A673 (cell line): ENCODE measurements around the gene PDE12. TPM values are rescaled to one million over a fixed set of nuclear protein-coding genes. Genes with fewer than 3 reads are reported as not detected.

ENCODE experiments used
- BruUV-seq: library from RNA; stranded (reverse); fragments of 400-500 nt; replicated peaks from 2 replicates; lab custom pipeline; 2021; lab: Mats Ljungman, UMichigan
- CTCF ChIA-PET: fragments of 300-600 bp; sonication (Branson Sonifier 250); formaldehyde crosslinking; loops from one replicate; lab custom pipeline; 2022; ENCODE audit warnings: antibody characterized with exemption; lab: Charles Lee
- POLR2A ChIA-PET: fragments of 300-600 bp; sonication (Branson Sonifier 250); formaldehyde crosslinking; loops from one replicate; lab custom pipeline; 2022; ENCODE audit warnings: antibody characterized with exemption; ENCODE audit not compliant: low non-redundant PET; lab: Charles Lee
- DNase-seq: peaks from one replicate; pipeline ENCODE4 v3.0.0-alpha.2; 2015; ENCODE audit warnings: low spot score
- H3K27ac ChIP-seq: fragments of 200-600 bp; sonication (generic); 2 replicates; pipeline ENCODE4 v1.5.1; 2016; ENCODE audit warnings: mixed run types, low read depth, mild to moderate bottlenecking, mixed read lengths, antibody characterized with exemption, low read length; ENCODE audit not compliant: poor library complexity, severe bottlenecking
- H3K27me3 ChIP-seq: fragments of 200-600 bp; sonication (generic); replicated peaks from 2 replicates; pipeline ENCODE4 v1.6.1; 2017; ENCODE audit warnings: mixed run types, low read depth, mild to moderate bottlenecking, mixed read lengths, antibody characterized with exemption, low read length; ENCODE audit not compliant: insufficient read depth, poor library complexity
- H3K36me3 ChIP-seq: fragments of 200-600 bp; sonication (generic); 2 replicates; pipeline ENCODE4 v1.6.1; 2016; ENCODE audit warnings: mixed run types, mild to moderate bottlenecking, mixed read lengths, antibody characterized with exemption, low read length; ENCODE audit not compliant: insufficient read depth, poor library complexity, severe bottlenecking
- H3K4me1 ChIP-seq: fragments of 200-600 bp; sonication (generic); 2 replicates; pipeline ENCODE4 v1.6.1; 2017; ENCODE audit warnings: mixed run types, mild to moderate bottlenecking, mixed read lengths, antibody characterized with exemption, low read length; ENCODE audit not compliant: insufficient read depth, poor library complexity, severe bottlenecking
- H3K4me3 ChIP-seq: fragments of 200-600 bp; sonication (generic); 2 replicates; pipeline ENCODE4 v1.5.1; 2016; ENCODE audit warnings: low read depth, mixed run types, mild to moderate bottlenecking, mixed read lengths, low read length; ENCODE audit not compliant: poor library complexity, severe bottlenecking
- H3K9me3 ChIP-seq: fragments of 200-600 bp; sonication (generic); 2 replicates; pipeline ENCODE4 v1.6.1; 2016; ENCODE audit warnings: mixed run types, low read depth, mild to moderate bottlenecking, mixed read lengths, antibody characterized with exemption, low read length; ENCODE audit not compliant: poor library complexity, severe bottlenecking
- EZH2 ChIP-seq: fragments of 200-600 bp; sonication (generic); IDR thresholded peaks from 2 replicates; pipeline ENCODE4 v1.6.1; 2017; ENCODE audit warnings: borderline replicate concordance, low read depth, mild to moderate bottlenecking, mixed read lengths, antibody characterized with exemption, low read length; ENCODE audit not compliant: poor library complexity, severe bottlenecking
- intact Hi-C: fragments of 100-400 bp; cut with micrococcal nuclease; formaldehyde crosslinking; loops from one replicate; pipeline ENCODE4 v1.10.0; 2022; ENCODE audit not compliant: unreplicated experiment
- total RNA-seq: library from RNA; stranded (reverse); gene quantifications from 2 replicates; pipeline ENCODE4 v1.2.3, GENCODE V29; 2021
- TF ChIP-seq, protein P1 (sequence below): fragments of 300-800, 200-600 bp; sonication (generic); conservative IDR thresholded peaks from 2 replicates; pipeline ENCODE4 v1.5.1; 2017; ENCODE audit warnings: low read depth, mild to moderate bottlenecking, antibody characterized with exemption, low read length, moderate library complexity, mixed read lengths

The PDE12 gene
- total RNA-seq, 1 experiment from 2014 or later, result 15.3 TPM

DNA sequence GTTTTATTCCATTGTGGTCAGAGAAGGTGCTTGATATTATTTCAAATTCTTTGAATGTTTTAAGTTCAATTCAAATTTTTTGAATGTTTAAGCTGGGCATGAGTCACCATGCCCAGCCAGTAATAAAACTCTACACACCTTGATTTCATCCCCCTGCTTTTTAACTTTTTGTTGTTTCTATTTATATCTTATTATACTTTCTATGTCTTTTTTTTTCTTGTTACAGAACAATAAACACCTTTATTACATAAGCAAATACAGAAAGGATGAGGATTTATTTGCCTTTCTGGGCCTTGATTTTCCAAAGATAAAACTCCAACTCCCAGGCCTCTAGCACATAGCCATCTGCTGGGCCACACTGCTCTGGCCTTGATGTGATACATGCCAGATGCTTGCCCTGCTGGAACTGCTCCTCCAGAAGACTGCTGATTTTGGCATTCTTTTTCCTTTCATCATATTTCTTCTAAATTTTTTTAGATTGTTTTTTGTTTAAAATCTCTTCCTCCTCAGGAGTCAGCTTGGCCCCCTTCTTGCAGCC is 25.9 kb upstream of the PDE12 start:
- TF ChIP-seq EZH2, result no peak
- TF ChIP-seq, protein P1, sequence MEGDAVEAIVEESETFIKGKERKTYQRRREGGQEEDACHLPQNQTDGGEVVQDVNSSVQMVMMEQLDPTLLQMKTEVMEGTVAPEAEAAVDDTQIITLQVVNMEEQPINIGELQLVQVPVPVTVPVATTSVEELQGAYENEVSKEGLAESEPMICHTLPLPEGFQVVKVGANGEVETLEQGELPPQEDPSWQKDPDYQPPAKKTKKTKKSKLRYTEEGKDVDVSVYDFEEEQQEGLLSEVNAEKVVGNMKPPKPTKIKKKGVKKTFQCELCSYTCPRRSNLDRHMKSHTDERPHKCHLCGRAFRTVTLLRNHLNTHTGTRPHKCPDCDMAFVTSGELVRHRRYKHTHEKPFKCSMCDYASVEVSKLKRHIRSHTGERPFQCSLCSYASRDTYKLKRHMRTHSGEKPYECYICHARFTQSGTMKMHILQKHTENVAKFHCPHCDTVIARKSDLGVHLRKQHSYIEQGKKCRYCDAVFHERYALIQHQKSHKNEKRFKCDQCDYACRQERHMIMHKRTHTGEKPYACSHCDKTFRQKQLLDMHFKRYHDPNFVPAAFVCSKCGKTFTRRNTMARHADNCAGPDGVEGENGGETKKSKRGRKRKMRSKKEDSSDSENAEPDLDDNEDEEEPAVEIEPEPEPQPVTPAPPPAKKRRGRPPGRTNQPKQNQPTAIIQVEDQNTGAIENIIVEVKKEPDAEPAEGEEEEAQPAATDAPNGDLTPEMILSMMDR, result no peak
- Histone ChIP-seq H3K9me3 (no peaks in the 10 kb centered on the region), H3K27ac (no peak overlapping the region), H3K27me3 (no peaks in the 10 kb centered on the region), H3K4me3 (no peak overlapping the region), H3K4me1 (no peaks in the 10 kb centered on the region), H3K36me3 (no peaks in the 10 kb centered on the region)
- DNase-seq, result no peak
- intact Hi-C loops, result no loop called here
- ChIA-PET POLR2A (no interaction called here), CTCF (no interaction called here)
- BruUV-seq, result no TSS peak

DNA sequence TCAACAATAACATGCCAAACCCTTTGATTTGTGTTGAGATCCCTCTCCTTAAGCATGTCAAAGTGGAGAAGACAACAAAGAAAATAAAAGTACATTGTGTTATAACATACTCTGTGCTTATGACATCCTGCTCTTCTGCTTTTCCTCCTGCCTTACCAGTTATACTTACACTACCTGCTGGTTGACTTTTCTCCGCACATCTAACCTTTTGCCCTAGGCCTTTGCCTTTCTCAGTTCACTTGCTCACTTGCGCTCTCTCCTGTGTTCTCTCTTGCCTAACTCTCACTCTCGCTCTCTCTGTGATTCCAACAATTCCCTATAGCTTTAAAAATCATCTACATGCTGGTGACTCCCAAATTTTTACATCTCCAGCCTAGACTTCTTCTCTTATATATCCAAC is 17.6 kb upstream of the PDE12 start:
- H3K27me3 ChIP-seq, result no peaks in the 10 kb centered on the region
- intact Hi-C loops, result no loop called here
- TF ChIP-seq EZH2, result no peak
- TF ChIP-seq, protein P1, result no peak

DNA sequence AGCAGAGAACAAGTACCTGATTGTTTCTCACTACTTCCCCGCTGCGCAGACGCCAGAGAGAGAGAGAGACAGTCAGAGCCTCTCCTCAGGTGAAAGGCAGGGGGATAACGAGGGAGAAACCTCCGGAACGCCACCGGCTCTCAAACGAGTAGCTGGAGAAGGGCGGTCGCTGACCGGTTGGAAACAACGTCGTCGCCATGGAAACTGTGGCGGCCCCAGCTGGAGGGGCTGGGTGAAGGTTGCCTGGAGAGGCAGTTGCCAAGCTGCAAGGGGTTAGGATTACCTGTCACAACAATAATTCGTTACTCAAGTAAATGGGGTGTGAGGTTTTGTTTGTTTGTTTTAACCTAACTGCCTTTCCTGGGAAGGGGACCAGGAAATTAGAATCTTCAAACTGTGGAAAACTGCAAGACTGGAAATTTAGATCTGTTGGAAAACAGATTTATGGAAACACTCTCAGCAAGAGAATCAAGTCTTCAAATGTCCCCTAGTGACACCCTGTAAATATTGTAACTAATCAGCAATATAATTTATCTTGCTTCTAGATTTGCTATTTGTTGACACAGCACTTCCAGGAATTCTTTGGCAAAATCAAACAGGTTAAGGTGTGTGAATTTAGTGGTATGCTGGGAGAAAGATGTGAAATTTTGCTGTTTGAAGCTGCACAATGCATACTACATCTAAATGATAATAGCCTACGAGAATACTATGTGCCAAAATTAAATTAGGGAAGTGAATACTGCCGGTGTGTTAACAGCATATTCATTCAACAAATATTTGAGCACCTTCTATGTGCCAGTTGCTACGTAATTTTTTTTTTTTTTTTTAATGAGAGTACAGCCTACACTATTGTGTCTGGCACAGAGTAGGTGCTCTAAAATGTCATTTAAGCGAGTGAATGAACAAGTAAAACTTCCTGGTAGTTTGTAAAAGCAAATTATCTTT is 11.6 kb upstream of the PDE12 start, which contains the start of gene DNAH12:
TSS of gene DNAH12 (minus strand) at position 164 of the 945 bp plus-strand sequence. CDS start 1,474 bp downstream, outside the sequence.
- ChIA-PET CTCF (no interaction called here), POLR2A (no interaction called here)
- Histone ChIP-seq H3K4me1 (no peaks in the 10 kb centered on the region), H3K36me3 (no peaks in the 10 kb centered on the region), H3K9me3 (no peaks in the 10 kb centered on the region), H3K4me3 (no peak within 1 kb of the TSS), H3K27ac (no peak within 1 kb of the TSS), H3K27me3 (no peaks in the 10 kb centered on the region)
- BruUV-seq, result no TSS peak
- intact Hi-C loops, result no loop called here
- TF ChIP-seq, protein P1, result no peak
- TF ChIP-seq EZH2, result no peak
- DNase-seq, result peak; percentile 4

More for the DNA sequence above, 17.6 kb upstream of the PDE12 start:
- DNase-seq, result no peak
- H3K9me3 ChIP-seq, result no peaks in the 10 kb centered on the region
- ChIA-PET POLR2A (no interaction called here), CTCF (no interaction called here)
- no peaks in the 10 kb centered on the region for H3K4me1 ChIP-seq
- H3K4me3 ChIP-seq, result no peak overlapping the region
- no TSS peak for BruUV-seq
- no peaks in the 10 kb centered on the region for H3K36me3 ChIP-seq
- no peak overlapping the region for H3K27ac ChIP-seq
